HEK293 (cell line): ENCODE measurements around the gene RLN1.
"Not testable (repeated sequence)": the region's sequence is repeated elsewhere in the genome, so short reads cannot be mapped to it uniquely, and the experiment has no call there.

Experiments used
- BCL11A ChIP-seq: fragments of 450-650 bp; formaldehyde crosslinking; IDR thresholded peaks from 2 replicates; pipeline ENCODE4 v1.5.1; 2016; ENCODE audit warnings: low read depth, missing biosample characterization, missing genetic modification characterization
- CTCF ChIP-seq: fragments of 450-650 bp; formaldehyde crosslinking; IDR thresholded peaks from 2 replicates; pipeline ENCODE4 v1.5.1; 2016; ENCODE audit warnings: missing biosample characterization, missing genetic modification characterization
- HOXC10 ChIP-seq: sonication (generic); formaldehyde crosslinking; IDR thresholded peaks from 2 replicates; pipeline ENCODE4 v1.8.1; 2023; ENCODE audit warnings: mild to moderate bottlenecking, missing genetic modification reagents
- ZFP41 ChIP-seq: fragments of 450-650 bp; formaldehyde crosslinking; IDR thresholded peaks from 2 replicates; pipeline ENCODE4 v1.5.1; 2016; ENCODE audit warnings: missing biosample characterization, missing genetic modification characterization, borderline replicate concordance
- ZNF184 ChIP-seq: fragments of 450-650 bp; IDR thresholded peaks from 2 replicates; pipeline ENCODE4 v1.5.1; 2018; ENCODE audit warnings: missing biosample characterization, mild to moderate bottlenecking, missing genetic modification characterization
- ZNF274 ChIP-seq, 2 experiments: fragments of 200-500 bp in 1 of 2; fragments of 450-650 bp in 1 of 2; sonication (Bioruptor generic) in 1 of 2; formaldehyde crosslinking in 1 of 2; IDR thresholded peaks; 2 replicates each; pipeline versions ENCODE4 v1.5.1 to v1.6.1; 2014 to 2016; ENCODE audit warnings: borderline replicate concordance in 1 of 2, inconsistent platforms in 1 of 2, low read length in 1 of 2, missing biosample characterization in 1 of 2, missing genetic modification characterization in 1 of 2

GRCh38 chr9:5338992-5339981 lies at the start of gene RLN1:
- TF ChIP-seq CTCF (tag by site-specific recombination); ZNF184 (tag by site-specific recombination); ZFP41 (tag by site-specific recombination); BCL11A (tag by site-specific recombination); ZNF274 (IDR thresholded peaks at IDR 0.05; ENCODE audit: low read length); ZNF274 (tag by site-specific recombination; IDR thresholded peaks at IDR 0.05; ENCODE audit: borderline replicate concordance); HOXC10 (CRISPR knock-in tag): not testable (repeated sequence)
